ENCODE results near the gene KRTAP5-7.
"Not testable (repeated sequence)": the region's sequence is repeated elsewhere in the genome, so short reads cannot be mapped to it uniquely, and the experiment has no call there.

The KRTAP5-7 gene

DNA sequence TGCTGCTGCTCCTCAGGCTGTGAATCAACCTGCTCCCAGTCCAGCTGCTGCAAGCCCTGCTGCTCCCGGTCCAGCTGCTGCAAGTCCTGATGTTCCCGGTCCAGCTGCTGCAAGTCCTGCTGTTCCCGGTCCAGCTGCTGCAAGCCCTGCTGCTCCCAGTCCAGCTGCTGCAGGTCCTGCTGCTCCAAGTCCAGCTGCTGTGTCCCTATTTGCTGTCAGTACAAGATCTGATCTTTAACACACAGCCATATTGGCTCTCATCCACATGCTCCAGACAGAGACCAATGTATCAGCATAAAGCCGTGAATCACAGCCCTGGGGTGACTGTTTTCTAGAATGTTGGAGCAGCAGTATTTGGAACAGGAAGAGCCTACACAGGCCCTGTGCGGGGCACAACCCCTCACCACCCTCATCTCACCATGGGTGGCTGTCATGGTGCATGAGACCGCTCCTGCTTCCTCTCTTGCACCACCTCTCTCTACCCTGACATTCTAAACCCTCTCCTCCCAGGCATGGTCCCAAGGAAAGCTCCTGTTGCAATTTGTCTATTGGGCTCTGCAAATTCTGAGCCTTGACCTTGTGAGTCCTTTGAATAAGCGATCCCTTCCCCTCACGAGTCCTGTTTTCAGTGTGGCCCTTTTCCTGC, 41.8 kb downstream of the KRTAP5-7 start:
- no peaks in the 10 kb centered on the region for H3K36me3 ChIP-seq
- H4K20me1 ChIP-seq = 0 out of 2 replicates have a peak, but pooled peaks cover 3% of the 10 kb centered on the region
- H3K4me2 ChIP-seq = no peak overlapping the region
- H3K4me1 ChIP-seq = peaks cover 16% of the 10 kb centered on the region
- H3K27me3 ChIP-seq = 0 out of 2 replicates have a peak, but pooled peaks cover 6% of the 10 kb centered on the region
- no peak overlapping the region for H3K9ac ChIP-seq
- H3K27ac ChIP-seq = no peak overlapping the region
- no peak overlapping the region for H3K4me3 ChIP-seq
- TF ChIP-seq Cebpa-rat (IDR thresholded peaks at IDR 0.05) = no peak
- H3K9me3 ChIP-seq = no peaks in the 10 kb centered on the region

DNA sequence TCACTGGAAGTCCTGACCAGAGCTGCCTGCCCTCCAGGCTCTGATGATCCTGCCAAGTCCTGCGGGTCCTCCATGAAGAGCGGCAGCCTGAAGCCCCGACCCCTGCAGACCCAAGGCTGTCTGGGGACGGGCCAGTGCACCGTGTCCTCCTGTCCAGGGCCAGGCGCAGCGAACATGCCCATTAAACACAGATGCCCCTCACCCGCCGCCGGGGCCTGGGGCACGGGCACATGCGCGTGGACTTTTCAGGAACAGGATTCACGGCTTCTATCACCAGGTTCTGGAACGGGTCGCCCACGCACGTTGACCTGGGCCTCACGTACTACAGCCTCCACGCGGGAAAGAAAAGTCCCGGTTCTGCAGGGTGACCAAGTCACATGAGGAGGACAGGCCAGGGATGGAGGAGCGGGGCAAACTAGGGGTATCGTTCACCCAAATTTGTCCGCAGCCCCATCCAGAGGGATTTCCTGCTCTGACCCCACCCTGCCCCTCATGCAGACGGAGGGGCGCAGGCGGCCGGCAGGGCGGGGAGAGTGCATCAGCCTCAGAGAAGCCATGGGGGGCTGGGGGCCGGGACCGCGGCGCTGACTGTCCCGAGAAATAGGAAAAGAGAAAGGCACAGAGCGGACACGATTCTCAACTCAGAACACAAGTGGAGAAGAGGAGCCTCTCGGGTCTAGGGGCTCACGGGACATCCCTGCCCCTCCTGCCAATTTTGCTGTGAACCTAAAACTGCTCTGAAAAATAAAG, 44.2 kb downstream of the KRTAP5-7 start:
- not testable (repeated sequence) for H3K9ac ChIP-seq

DNA sequence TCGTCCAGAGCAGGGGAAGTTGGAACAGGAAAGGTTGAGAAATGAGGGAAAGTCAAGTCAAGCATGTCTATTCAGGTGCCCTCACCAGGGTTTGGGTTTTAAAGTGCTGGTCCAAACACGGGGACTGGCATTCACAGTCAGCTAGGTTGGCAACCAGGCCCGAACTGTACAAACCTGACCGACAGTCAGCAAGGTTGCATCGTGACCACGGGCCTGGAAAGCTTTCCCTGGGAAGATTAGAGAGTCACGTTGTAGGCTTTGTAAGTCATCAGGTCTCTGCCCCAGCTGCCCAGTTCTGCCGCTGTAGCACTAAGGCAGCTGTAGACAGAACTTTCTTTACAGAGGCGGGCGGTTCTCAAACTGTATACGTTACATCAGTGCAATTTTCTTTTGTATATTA, 45.7 kb downstream of the KRTAP5-7 start:
- no peak overlapping the region for H3K27ac ChIP-seq
- H3K27me3 ChIP-seq = no peaks in the 10 kb centered on the region
- no peaks in the 10 kb centered on the region for H3K36me3 ChIP-seq
- H3K4me1 ChIP-seq = peaks cover 15% of the 10 kb centered on the region
- no peaks in the 10 kb centered on the region for H3K9me3 ChIP-seq
- no peaks in the 10 kb centered on the region for H4K20me1 ChIP-seq
- H3K4me2 ChIP-seq = no peak overlapping the region
- H3K9ac ChIP-seq = no peak overlapping the region
- TF ChIP-seq Cebpa-rat (IDR thresholded peaks at IDR 0.05) = no peak
- no peak overlapping the region for H3K4me3 ChIP-seq

More for the DNA sequence above, 44.2 kb downstream of the KRTAP5-7 start:
- not testable (repeated sequence) for H4K20me1 ChIP-seq, H3K4me2 ChIP-seq, H3K9me3 ChIP-seq, H3K27ac ChIP-seq, H3K27me3 ChIP-seq, H3K36me3 ChIP-seq, H3K4me3 ChIP-seq
- peaks cover 19% of the 10 kb centered on the region for H3K4me1 ChIP-seq

DNA sequence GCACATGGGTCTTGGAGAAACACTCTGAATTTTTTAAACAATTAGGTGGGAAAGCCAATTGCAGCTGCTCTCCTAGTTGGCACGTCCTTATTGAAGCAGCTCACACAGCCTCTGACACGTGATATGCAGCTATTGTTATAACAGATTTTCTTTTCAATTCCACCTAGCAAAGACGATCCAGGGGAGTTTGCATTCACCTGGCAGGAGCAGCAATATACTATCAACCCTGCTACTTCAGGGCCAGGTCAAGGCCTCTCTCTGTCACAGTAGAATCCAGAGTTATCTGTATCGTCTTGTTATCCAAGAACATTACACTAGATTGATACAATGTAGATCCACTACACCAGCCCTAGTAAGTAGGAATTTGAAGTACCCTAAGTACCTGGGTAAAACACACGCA, 47.4 kb downstream of the KRTAP5-7 start:
- H3K9ac ChIP-seq = no peak overlapping the region
- H3K27ac ChIP-seq = no peak overlapping the region
- H3K4me2 ChIP-seq = no peak overlapping the region
- no peak overlapping the region for H3K4me3 ChIP-seq
- H3K4me1 ChIP-seq = peaks cover 16% of the 10 kb centered on the region
- no peaks in the 10 kb centered on the region for H3K36me3 ChIP-seq
- no peaks in the 10 kb centered on the region for H3K27me3 ChIP-seq
- H3K9me3 ChIP-seq = no peaks in the 10 kb centered on the region
- no peaks in the 10 kb centered on the region for H4K20me1 ChIP-seq
- no peak for TF ChIP-seq Cebpa-rat (IDR thresholded peaks at IDR 0.05)

DNA sequence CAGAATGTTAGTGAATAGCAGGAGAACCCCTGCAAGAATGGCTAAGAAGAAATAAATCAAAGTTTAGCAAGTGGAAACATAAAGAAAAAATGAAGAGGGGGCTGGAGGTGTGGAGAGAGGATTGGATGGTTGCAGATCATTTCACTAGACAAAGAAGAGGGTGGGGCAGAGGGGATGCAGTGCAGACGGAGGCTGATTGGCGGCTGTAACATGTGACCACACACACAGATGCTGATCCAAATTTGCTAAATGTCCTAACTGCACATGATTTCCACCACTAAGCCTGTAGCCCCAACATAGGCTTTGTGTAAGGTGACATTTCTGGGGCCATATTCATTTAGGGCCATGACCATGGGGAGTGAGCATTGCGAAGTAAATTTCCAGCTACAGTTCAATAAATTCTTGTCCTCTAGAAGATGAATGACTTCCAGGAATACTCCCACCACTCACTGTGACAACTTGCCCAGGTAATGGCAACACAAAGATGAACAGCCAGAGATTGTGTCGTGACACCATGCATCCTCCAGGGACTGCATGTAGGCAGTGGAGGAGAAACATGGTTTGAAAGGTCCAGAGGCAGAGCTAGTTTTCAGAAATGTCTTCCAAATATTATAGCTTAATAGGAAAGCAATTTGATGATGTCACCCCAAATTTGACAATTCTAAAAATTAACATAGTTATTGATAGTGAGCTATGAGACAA, 48.8 kb downstream of the KRTAP5-7 start:
- peak overlapping the region; percentile 62 for H3K4me2 ChIP-seq
- H3K9ac ChIP-seq = no peak overlapping the region
- H3K36me3 ChIP-seq = no peaks in the 10 kb centered on the region
- peaks cover 29% of the 10 kb centered on the region for H3K4me1 ChIP-seq
- H3K27me3 ChIP-seq = no peaks in the 10 kb centered on the region
- no peak overlapping the region for H3K4me3 ChIP-seq
- no peak for TF ChIP-seq Cebpa-rat (IDR thresholded peaks at IDR 0.05)
- no peaks in the 10 kb centered on the region for H4K20me1 ChIP-seq
- no peaks in the 10 kb centered on the region for H3K9me3 ChIP-seq
- no peak overlapping the region for H3K27ac ChIP-seq

DNA sequence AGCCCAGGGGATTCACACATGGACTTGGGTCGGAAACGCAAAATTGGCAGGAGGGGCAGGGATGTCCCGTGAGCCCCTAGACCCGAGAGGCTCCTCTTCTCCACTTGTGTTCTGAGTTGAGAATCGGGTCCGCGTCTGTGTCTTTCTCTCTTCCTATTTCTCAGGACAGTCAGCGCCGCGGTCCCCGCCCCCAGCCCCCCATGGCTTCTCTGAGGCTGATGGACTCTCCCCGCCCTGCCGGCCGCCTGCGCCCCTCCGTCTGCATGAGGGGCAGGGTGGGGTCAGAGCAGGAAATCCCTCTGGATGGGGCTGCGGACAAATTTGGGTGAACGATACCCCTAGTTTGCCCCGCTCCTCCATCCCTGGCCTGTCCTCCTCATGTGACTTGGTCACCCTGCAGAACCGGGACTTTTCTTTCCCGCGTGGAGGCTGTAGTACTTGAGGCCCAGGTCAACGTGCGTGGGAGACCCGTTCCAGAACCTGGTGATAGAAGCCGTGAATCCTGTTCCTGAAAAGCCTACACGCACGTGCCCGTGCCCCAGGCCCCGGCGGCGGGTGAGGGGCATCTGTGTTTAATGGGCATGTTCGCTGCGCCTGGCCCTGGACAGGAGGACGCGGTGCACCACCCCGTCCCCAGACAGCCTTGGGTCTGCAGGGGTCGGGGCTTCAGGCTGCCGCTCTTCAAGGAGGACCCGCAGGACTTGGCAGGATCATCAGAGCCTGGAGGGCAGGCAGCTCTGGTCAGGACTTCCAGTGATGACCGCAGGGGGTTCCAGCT, 49.8 kb downstream of the KRTAP5-7 start:
- not testable (repeated sequence) for H3K9me3 ChIP-seq, H3K4me2 ChIP-seq, H3K27me3 ChIP-seq, H4K20me1 ChIP-seq, H3K27ac ChIP-seq, H3K9ac ChIP-seq, H3K36me3 ChIP-seq, H3K4me3 ChIP-seq
- H3K4me1 ChIP-seq = peaks cover 35% of the 10 kb centered on the region

DNA sequence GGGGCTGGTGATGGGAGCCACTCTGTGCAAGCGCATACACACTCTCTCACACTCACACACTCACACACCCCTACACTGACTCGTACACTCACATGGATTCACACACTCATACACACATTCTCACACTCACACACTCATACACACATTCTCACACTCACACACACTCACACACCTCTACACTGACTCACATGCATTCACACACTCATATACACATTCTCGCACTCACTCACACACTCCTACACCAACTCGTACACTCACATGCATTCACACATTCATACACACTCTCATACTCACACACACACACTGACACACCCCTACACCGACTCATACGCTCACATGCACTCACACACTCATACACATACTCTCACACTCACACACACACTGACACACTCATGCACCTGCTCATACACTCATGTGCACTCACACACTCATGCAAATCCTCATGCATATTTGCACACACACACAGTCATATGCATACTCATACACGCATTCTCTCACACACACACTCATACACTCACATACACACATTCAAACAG, 50.5 kb downstream of the KRTAP5-7 start:
- H3K4me2 ChIP-seq = no peak overlapping the region
- H3K4me3 ChIP-seq = no peak overlapping the region
- H3K36me3 ChIP-seq = no peaks in the 10 kb centered on the region
- no peaks in the 10 kb centered on the region for H3K27me3 ChIP-seq
- H3K27ac ChIP-seq = no peak overlapping the region
- H3K4me1 ChIP-seq = peaks cover 42% of the 10 kb centered on the region
- H3K9me3 ChIP-seq = no peaks in the 10 kb centered on the region
- no peak overlapping the region for H3K9ac ChIP-seq
- TF ChIP-seq Cebpa-rat (IDR thresholded peaks at IDR 0.05) = no peak
- no peaks in the 10 kb centered on the region for H4K20me1 ChIP-seq

Data from BLaER1 (cell line).